ENCODE measurements around the gene HAS3.

GRCh38 chr16:69115837-69116236 is 10.4 kb downstream of the HAS3 start:
- TF ChIP-seq CTCF (IDR thresholded peaks at IDR 0.05 in 2 of 3, conservative IDR thresholded peaks at IDR 0.05 in 1 of 3; ENCODE audit: borderline replicate concordance in 1 of 3, insufficient read depth in 1 of 3, low read depth in 2 of 3, low read length in 2 of 3) (no peak), POLR2AphosphoS5 (IDR thresholded peaks at IDR 0.05; ENCODE audit: low read depth, low read length) (no peak), JUND (IDR thresholded peaks at IDR 0.05) (no peak), TCF7L2 (IDR thresholded peaks at IDR 0.05; ENCODE audit: borderline replicate concordance, extremely low read depth, insufficient read depth, insufficient read length) (no peak)

All from HCT116 (cell line).